Measurements from ENCODE around the gene UBE2D2. TPM values are rescaled to one million over a fixed set of nuclear protein-coding genes. Genes with fewer than 3 reads are reported as not detected.

UBE2D2 gene
- total and polyA plus RNA-seq, 2 donors (not counting 1 experiment from before 2014, with no cell fraction given) = 64.3 to 168 TPM

DNA sequence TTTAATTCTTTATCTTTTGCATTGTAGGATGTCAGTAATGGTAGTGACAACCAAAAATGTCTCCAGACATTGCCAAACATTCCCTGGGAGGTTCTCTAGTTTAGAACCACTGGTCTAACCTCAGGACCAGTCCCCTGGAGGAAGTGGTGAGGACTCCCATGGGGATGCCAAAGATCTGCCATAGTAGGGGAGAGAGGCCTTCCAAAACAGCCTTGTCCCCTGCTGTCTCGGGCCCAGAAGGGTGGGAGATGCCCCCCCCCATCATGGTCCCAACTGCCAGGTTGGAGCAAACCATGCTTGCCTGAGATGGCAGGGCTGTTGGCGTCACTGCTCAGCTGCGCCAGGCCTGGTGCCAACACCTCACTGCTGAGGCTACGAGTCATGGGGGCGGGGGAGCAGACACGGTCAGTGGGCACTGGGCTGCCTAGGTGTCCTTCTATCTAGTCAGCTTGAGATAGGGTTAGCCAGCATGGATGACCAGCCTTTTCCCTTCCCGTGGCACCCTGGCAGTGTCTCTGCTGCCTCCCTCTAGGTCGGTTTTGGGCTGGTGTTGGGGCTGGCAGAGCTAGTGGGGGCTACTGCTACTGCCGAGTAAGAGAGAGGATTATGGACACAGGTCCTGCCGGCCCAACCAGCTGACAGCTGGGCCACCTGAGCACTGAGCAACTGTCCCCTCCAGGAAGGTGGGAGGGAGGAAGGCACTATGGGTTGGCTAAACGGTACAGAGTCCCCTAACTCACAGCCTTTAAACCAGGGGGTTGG lies 78.7 kb downstream of the UBE2D2 start:
- Histone ChIP-seq H3K36me3 (replicated peaks in 1 of 2; ENCODE audit: control extremely low read depth in 1 of 2, control insufficient read depth in 1 of 2, extremely low read depth in 1 of 2, insufficient read depth in 2 of 2, low read length in 1 of 2) (no peaks in the 10 kb centered on the region), H3K4me1 (ENCODE audit: control insufficient read depth in 2 of 2, insufficient read depth in 2 of 2, low read length in 2 of 2) (peaks cover 54 to 86% of the 10 kb centered on the region in 2 donors), H2AFZ (ENCODE audit: insufficient read depth, low read depth, low read length, poor library complexity, severe bottlenecking) (no peak overlapping the region), H3K4me3 (ENCODE audit: control extremely low read depth in 1 of 5, extremely low read depth in 1 of 5, insufficient read depth in 1 of 5, low read depth in 2 of 5, low read length in 4 of 5) (no peak overlapping the region), H3K4me2 (replicated peaks; ENCODE audit: low read depth, low read length, poor library complexity, severe bottlenecking) (peak overlapping the region; percentile 91), H3K9me3 (ENCODE audit: control extremely low read depth in 1 of 3, control insufficient read depth in 2 of 3, insufficient read depth in 1 of 3, low read length in 2 of 3) (no peaks in the 10 kb centered on the region), H4K20me1 (ENCODE audit: control insufficient read depth, insufficient read depth, low read length, poor library complexity, severe bottlenecking) (no peaks in the 10 kb centered on the region), H3K79me2 (ENCODE audit: control insufficient read depth, insufficient read depth, low read length) (peaks cover 58% of the 10 kb centered on the region), H3K27me3 (replicated peaks in 1 of 4; ENCODE audit: control extremely low read depth in 1 of 4, control insufficient read depth in 3 of 4, insufficient read depth in 4 of 4, low read length in 3 of 4) (no peaks in the 10 kb centered on the region), H3K9ac (ENCODE audit: low read length) (no peak overlapping the region), H3K27ac (ENCODE audit: low read length in 2 of 2) (peak overlapping the region; percentile 25 to 88)
- POLR2A ChIA-PET = interaction anchor here (1.3 to 9.1 kb wide), 6 partner anchors 10 to 126 kb away, joined by 5 to 511 read pairs (median 58); partner anchors contain the start of gene CXXC5
- H3K27ac Mint-ChIP-seq = peak overlapping the region; percentile 91
- WGBS (ENCODE audit: insufficient coverage) = 76% methylated on average over 9 of the region's 11 CpGs
- CTCF ChIA-PET = interaction anchor here (2.8 to 10.7 kb wide), 5 partner anchors 10 to 126 kb away, joined by 14 to 502 read pairs (median 105); partner anchors contain the start of gene CXXC5
- no peaks in the 10 kb centered on the region for H3K9me3 Mint-ChIP-seq (ENCODE audit: insufficient read depth)
- peak overlapping the region; percentile 66 for H3K4me3 Mint-ChIP-seq
- intact Hi-C loops (cut with micrococcal nuclease) = loop anchor here (5.0 to 10.0 kb wide), 2 partner anchors 122 to 235 kb away; partner anchors contain the start of gene SPATA24
- H3K27me3 Mint-ChIP-seq = no peaks in the 10 kb centered on the region
- ATAC-seq (ENCODE audit: low read depth) (no peak), DNase-seq (no peak)
- H3K4me1 Mint-ChIP-seq = peaks cover 82% of the 10 kb centered on the region
- TF ChIP-seq, protein P1, sequence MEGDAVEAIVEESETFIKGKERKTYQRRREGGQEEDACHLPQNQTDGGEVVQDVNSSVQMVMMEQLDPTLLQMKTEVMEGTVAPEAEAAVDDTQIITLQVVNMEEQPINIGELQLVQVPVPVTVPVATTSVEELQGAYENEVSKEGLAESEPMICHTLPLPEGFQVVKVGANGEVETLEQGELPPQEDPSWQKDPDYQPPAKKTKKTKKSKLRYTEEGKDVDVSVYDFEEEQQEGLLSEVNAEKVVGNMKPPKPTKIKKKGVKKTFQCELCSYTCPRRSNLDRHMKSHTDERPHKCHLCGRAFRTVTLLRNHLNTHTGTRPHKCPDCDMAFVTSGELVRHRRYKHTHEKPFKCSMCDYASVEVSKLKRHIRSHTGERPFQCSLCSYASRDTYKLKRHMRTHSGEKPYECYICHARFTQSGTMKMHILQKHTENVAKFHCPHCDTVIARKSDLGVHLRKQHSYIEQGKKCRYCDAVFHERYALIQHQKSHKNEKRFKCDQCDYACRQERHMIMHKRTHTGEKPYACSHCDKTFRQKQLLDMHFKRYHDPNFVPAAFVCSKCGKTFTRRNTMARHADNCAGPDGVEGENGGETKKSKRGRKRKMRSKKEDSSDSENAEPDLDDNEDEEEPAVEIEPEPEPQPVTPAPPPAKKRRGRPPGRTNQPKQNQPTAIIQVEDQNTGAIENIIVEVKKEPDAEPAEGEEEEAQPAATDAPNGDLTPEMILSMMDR (IDR thresholded peaks at IDR 0.05) = no peak
- no peak for TF ChIP-seq EZH2 (IDR thresholded peaks at IDR 0.05; ENCODE audit: borderline replicate concordance, insufficient read depth, low read depth, low read length, poor library complexity, severe bottlenecking)

Data from B cell (primary cell).